T-helper 2 cell treated with Interferon-gamma antibody and Interleukin-4, amounts not matched to agents 5 μg/mL and 100 μg/mL, for 36 hours (primary cell): ENCODE data around the gene ITPR1.
A peak's percentile ranks its signal among the peaks of the same experiment; 100 is the strongest.

Experiments used
- DNase-seq: peaks from one replicate; pipeline ENCODE4 v3.0.0; 2021; ENCODE audit warnings: low spot score
- H3K27ac Mint-ChIP-seq: one replicate; pipeline ENCODE4 v1.8.0; 2021; ENCODE audit warnings: mild to moderate bottlenecking, mixed read lengths
- H3K27me3 Mint-ChIP-seq: one replicate; pipeline ENCODE4 v1.8.0; 2021; ENCODE audit warnings: low read depth, mixed read lengths
- H3K36me3 Mint-ChIP-seq: one replicate; pipeline ENCODE4 v1.8.0; 2021; ENCODE audit warnings: low read depth, mixed read lengths
- H3K4me1 Mint-ChIP-seq: one replicate; pipeline ENCODE4 v1.8.0; 2021; ENCODE audit warnings: low read depth, mixed read lengths
- H3K4me3 Mint-ChIP-seq: one replicate; pipeline ENCODE4 v1.8.0; 2022; ENCODE audit warnings: mild to moderate bottlenecking, moderate library complexity, mixed read lengths
- H3K9me3 Mint-ChIP-seq: one replicate; pipeline ENCODE4 v1.8.0; 2021; ENCODE audit warnings: mixed read lengths

The ITPR1 gene

GRCh38 chr3:4745235-4745610, 252.1 kb downstream of the ITPR1 start:
- H3K36me3 Mint-ChIP-seq = peaks cover 37% of the 10 kb centered on the region

GRCh38 chr3:4746241-4746958, 253.3 kb downstream of the ITPR1 start:
- Mint-ChIP-seq H3K4me1 (peaks cover 38% of the 10 kb centered on the region), H3K27ac (no peak overlapping the region), H3K36me3 (peaks cover 36% of the 10 kb centered on the region)

More at GRCh38 chr3:4745235-4745610, 252.1 kb downstream of the ITPR1 start:
- Mint-ChIP-seq H3K27ac (no peak overlapping the region), H3K4me1 (peaks cover 41% of the 10 kb centered on the region), H3K27me3 (no peaks in the 10 kb centered on the region), H3K4me3 (no peak overlapping the region), H3K9me3 (peaks cover 4% of the 10 kb centered on the region)
- no peak for DNase-seq

GRCh38 chr3:4748127-4748526, 255.0 kb downstream of the ITPR1 start:
- Mint-ChIP-seq H3K9me3 (peaks cover 4% of the 10 kb centered on the region), H3K4me3 (no peak overlapping the region), H3K4me1 (peaks cover 32% of the 10 kb centered on the region), H3K27me3 (no peaks in the 10 kb centered on the region), H3K27ac (no peak overlapping the region), H3K36me3 (peaks cover 30% of the 10 kb centered on the region)
- DNase-seq = no peak

More at GRCh38 chr3:4746241-4746958, 253.3 kb downstream of the ITPR1 start:
- H3K9me3 Mint-ChIP-seq = peaks cover 4% of the 10 kb centered on the region
- no peak overlapping the region for H3K4me3 Mint-ChIP-seq
- no peaks in the 10 kb centered on the region for H3K27me3 Mint-ChIP-seq
- no peak for DNase-seq

DNA sequence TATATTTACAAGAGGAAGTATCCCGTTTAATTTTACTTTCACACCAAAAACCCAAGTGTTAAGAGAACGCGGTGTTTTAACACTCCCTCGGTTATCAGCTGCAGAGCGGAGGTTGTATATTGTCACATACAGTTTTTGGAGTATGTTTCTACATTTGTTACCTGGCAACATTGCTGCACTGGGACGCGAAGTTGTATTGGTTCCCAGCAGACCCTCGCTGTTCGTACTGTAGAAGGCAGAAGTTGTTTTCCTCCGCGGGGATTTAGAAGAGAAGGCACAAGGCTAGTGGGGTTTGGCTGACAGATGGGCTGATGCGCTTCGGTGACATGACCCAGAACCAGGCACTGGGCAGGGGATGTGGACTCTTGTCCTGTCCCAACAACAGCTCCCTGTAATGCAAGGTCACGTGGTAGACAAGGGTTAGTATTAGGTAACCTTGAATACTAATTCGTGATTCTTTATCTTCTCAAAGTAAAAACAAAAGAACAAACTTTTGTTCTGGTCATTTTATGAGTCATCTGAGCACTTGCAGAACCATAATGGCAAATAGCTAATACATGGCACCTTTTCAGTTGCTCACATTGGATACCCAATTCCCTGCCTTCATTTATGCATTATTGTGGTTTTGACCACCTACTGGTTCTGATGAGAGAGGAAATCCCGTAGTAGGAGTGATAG, 255.7 kb downstream of the ITPR1 start:
- Mint-ChIP-seq H3K36me3 (peaks cover 33% of the 10 kb centered on the region), H3K9me3 (peaks cover 4% of the 10 kb centered on the region), H3K4me1 (peaks cover 34% of the 10 kb centered on the region), H3K27me3 (no peaks in the 10 kb centered on the region), H3K27ac (no peak overlapping the region), H3K4me3 (no peak overlapping the region)
- DNase-seq = no peak

GRCh38 chr3:4749567-4750002, 256.4 kb downstream of the ITPR1 start:
- peaks cover 38% of the 10 kb centered on the region for H3K4me1 Mint-ChIP-seq
- no peaks in the 10 kb centered on the region for H3K27me3 Mint-ChIP-seq
- H3K4me3 Mint-ChIP-seq = no peak overlapping the region
- DNase-seq = no peak
- peaks cover 4% of the 10 kb centered on the region for H3K9me3 Mint-ChIP-seq
- H3K36me3 Mint-ChIP-seq = peaks cover 38% of the 10 kb centered on the region
- H3K27ac Mint-ChIP-seq = no peak overlapping the region

- peaks cover 40% of the 10 kb centered on the region for H3K36me3 Mint-ChIP-seq
- H3K9me3 Mint-ChIP-seq = peaks cover 4% of the 10 kb centered on the region
- H3K27me3 Mint-ChIP-seq = no peaks in the 10 kb centered on the region
- DNase-seq = no peak
- H3K4me3 Mint-ChIP-seq = no peak overlapping the region
- peak overlapping the region; percentile 24 for H3K27ac Mint-ChIP-seq
- H3K4me1 Mint-ChIP-seq = peaks cover 41% of the 10 kb centered on the region
These were observed 257.3 kb downstream of the ITPR1 start for GRCh38 chr3:4750306-4750968.

DNA sequence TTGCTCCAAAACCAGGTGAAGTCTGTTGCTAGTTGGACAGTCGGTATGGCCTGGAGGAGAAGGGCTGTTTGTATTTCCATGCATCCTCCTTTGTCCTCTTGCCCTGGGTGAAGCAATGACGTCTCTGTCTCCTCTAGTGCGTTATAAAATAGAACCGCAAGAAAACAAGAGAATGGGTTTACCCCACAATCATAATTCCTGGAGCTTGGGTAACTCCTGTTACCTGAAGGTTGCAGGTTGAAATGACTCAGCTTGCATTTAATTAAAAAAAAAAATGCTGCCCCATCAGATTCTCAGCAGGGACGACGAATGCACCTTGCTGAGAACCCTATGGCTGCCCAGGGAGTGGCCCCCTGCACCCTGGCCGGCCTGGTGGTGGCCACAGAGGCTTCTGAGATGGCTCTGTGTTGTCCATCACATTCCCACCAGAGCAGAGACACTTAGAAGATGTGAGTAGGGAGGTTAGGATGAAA, 257.9 kb downstream of the ITPR1 start:
- no peak for DNase-seq
- no peak overlapping the region for H3K4me3 Mint-ChIP-seq
- peak overlapping the region; percentile 24 for H3K27ac Mint-ChIP-seq
- H3K36me3 Mint-ChIP-seq = peaks cover 41% of the 10 kb centered on the region
- H3K9me3 Mint-ChIP-seq = peaks cover 4% of the 10 kb centered on the region
- no peaks in the 10 kb centered on the region for H3K27me3 Mint-ChIP-seq
- H3K4me1 Mint-ChIP-seq = peaks cover 47% of the 10 kb centered on the region

DNA sequence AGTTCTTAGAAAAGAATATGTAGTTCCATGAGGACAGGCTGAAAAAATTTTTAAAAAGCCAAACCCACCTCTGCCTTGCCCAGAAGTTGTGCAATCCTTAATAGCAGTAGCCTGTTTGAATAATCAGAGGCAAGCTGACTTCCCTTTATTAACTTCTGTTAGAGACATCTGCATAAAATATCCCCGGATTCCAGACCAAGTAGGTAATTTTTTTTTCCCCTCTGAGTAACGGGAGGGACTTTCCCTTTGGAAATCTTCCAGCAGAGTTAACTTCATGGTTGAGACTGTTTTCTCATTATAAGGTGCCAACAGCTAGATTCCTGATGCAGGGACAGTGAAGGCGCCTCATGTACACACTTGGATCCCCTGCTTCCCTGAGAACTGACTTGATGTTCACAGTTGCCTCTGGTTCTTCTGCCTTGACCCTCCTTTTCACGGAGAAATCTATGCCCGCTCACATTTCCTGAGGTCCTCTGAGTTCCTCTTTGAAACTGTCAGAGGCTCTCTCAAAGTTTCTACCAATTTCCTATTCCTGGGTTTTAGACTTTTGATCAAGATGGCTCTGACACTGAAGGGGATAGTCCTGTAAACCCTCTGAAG, 258.5 kb downstream of the ITPR1 start:
- DNase-seq = no peak
- H3K9me3 Mint-ChIP-seq = peaks cover 4% of the 10 kb centered on the region
- H3K4me1 Mint-ChIP-seq = peaks cover 51% of the 10 kb centered on the region
- no peaks in the 10 kb centered on the region for H3K27me3 Mint-ChIP-seq
- H3K27ac Mint-ChIP-seq = no peak overlapping the region
- peaks cover 40% of the 10 kb centered on the region for H3K36me3 Mint-ChIP-seq
- H3K4me3 Mint-ChIP-seq = no peak overlapping the region

DNA sequence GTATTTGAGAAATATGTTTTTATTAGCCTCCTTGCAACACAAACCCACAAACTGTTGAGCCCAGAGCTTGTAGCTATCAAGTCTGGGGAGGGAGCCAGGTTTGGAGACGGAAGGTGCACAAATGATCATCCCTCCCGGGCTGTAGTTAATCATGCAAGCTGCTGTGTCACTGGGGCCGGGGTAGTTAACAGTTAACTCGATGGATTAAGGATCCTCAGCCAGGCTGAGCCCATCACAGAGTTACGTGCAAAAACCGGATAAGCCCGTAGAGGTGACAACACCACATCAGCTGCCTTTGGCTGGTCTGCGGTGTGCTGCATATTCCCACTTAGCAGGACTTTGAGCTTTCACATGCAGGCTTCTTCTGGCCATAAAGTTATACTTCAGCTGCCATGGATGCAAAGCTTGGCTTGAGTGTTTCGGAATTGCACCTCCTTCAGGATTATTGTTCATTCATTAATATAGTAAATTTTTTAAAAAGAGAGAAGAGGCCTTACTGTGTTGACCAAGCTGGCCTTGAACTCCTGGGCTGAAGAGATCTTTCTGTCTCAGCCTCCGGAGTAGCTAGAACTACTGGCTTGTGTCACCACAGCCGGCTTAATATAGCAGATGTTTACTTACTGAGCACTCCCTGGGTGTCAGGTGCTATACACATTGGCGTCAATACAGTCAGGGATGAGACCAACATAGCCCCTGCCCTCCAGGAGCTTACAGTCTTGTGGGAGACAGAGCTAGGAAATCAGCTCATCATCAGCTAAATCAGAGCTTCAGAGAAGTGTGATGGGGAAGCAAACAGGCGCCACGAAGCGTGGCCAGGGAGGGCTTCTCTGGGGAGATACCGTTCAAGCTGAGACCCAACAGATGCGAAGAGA, 259.3 kb downstream of the ITPR1 start:
- no peak for DNase-seq
- H3K4me1 Mint-ChIP-seq = peaks cover 52% of the 10 kb centered on the region
- H3K36me3 Mint-ChIP-seq = peaks cover 37% of the 10 kb centered on the region
- H3K27ac Mint-ChIP-seq = no peak overlapping the region
- peaks cover 4% of the 10 kb centered on the region for H3K9me3 Mint-ChIP-seq
- no peaks in the 10 kb centered on the region for H3K27me3 Mint-ChIP-seq
- H3K4me3 Mint-ChIP-seq = no peak overlapping the region

GRCh38 chr3:4753073-4753691, 260.0 kb downstream of the ITPR1 start:
- Mint-ChIP-seq H3K36me3 (peaks cover 35% of the 10 kb centered on the region), H3K27me3 (no peaks in the 10 kb centered on the region), H3K9me3 (peaks cover 4% of the 10 kb centered on the region), H3K27ac (no peak overlapping the region), H3K4me1 (peaks cover 52% of the 10 kb centered on the region), H3K4me3 (no peak overlapping the region)
- no peak for DNase-seq

- H3K36me3 Mint-ChIP-seq = peaks cover 41% of the 10 kb centered on the region
- DNase-seq = no peak
- no peaks in the 10 kb centered on the region for H3K27me3 Mint-ChIP-seq
- no peak overlapping the region for H3K27ac Mint-ChIP-seq
- H3K4me3 Mint-ChIP-seq = no peak overlapping the region
- peaks cover 2% of the 10 kb centered on the region for H3K9me3 Mint-ChIP-seq
- H3K4me1 Mint-ChIP-seq = peaks cover 55% of the 10 kb centered on the region
These were observed 261.3 kb downstream of the ITPR1 start for GRCh38 chr3:4754180-4755086.

DNA sequence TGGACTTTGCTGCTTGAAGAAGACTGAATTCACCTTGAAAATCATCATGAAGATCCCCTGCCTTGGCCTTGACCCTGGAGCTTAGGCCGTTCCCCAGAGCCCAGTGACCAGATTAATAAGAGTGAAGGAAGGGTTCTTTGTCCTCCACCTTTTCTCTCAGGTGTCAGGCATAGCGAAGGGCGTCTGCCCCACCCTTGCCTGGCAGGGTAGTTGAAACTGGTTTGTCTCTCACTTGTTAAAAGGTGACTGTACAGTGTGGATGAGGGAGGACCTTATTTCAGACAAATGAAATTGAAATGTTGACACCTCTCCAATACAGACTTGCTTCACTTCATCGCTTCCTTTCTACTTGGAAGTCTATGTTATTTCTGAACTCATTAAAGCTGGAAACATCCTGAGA, 262.4 kb downstream of the ITPR1 start:
- Mint-ChIP-seq H3K4me3 (no peak overlapping the region), H3K27me3 (no peaks in the 10 kb centered on the region), H3K27ac (peak overlapping the region; percentile 52), H3K9me3 (peaks cover under 1% of the 10 kb centered on the region), H3K4me1 (peaks cover 57% of the 10 kb centered on the region), H3K36me3 (peaks cover 49% of the 10 kb centered on the region)
- DNase-seq = no peak
